Liver (tissue), 3 donors: Measurements from ENCODE around the gene CHMP3.

Experiments used
- FOXA1 ChIP-seq: IDR thresholded peaks from 2 replicates; pipeline ENCODE4 v1.6.1; 2016; ENCODE audit warnings: antibody characterized with exemption
- JUND ChIP-seq, 2 donors: IDR thresholded peaks; 2 replicates each; pipeline ENCODE4 v1.6.1; 2016; ENCODE audit warnings: antibody characterized with exemption in 2 of 2
- MAX ChIP-seq: IDR thresholded peaks from 2 replicates; pipeline ENCODE4 v1.6.1; 2016; ENCODE audit warnings: antibody characterized with exemption
- RAD21 ChIP-seq, 2 donors: IDR thresholded peaks; 2 replicates each; pipeline ENCODE4 v1.6.1; 2016; ENCODE audit warnings: antibody characterized with exemption in 2 of 2, mild to moderate bottlenecking in 2 of 2
- TAF1 ChIP-seq: conservative IDR thresholded peaks from 2 replicates; pipeline ENCODE4 v1.6.1; 2016; ENCODE audit warnings: antibody characterized with exemption, mild to moderate bottlenecking
- YY1 ChIP-seq: IDR thresholded peaks from 2 replicates; pipeline ENCODE4 v1.6.1; 2016; ENCODE audit warnings: antibody characterized with exemption, mild to moderate bottlenecking
- ZBTB33 ChIP-seq: IDR thresholded peaks from 2 replicates; pipeline ENCODE4 v1.6.1; 2016; ENCODE audit warnings: antibody characterized with exemption
- TF ChIP-seq, protein P1 (sequence below): fragments of 150-350 bp; IDR thresholded peaks from 2 replicates; pipeline ENCODE4 v1.5.1; 2017; ENCODE audit warnings: improper control_type of control experiment, low read depth, low read length; ENCODE audit not compliant: missing input control
- donor health status: healthy.
- donor health status: healthy.

DNA sequence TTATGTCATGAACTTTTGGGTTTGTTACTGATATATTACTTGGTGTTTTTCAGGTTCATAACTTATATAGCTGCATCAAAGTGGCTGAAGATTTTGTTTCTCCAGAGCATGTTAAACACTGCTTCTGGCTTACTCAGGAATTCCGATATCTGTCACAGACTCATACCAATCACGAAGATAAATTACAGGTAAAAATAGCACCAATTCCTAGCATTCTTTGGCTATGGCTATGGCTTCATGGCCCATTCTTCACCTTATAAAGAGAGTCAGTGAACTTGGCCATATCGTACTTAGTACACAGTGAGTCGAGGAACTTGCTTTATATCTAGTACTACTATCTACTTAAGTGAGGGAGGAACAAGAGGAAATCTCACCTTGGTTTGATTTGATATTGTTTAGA is 72.2 kb downstream of the CHMP3 start:
- TF ChIP-seq, protein P1, sequence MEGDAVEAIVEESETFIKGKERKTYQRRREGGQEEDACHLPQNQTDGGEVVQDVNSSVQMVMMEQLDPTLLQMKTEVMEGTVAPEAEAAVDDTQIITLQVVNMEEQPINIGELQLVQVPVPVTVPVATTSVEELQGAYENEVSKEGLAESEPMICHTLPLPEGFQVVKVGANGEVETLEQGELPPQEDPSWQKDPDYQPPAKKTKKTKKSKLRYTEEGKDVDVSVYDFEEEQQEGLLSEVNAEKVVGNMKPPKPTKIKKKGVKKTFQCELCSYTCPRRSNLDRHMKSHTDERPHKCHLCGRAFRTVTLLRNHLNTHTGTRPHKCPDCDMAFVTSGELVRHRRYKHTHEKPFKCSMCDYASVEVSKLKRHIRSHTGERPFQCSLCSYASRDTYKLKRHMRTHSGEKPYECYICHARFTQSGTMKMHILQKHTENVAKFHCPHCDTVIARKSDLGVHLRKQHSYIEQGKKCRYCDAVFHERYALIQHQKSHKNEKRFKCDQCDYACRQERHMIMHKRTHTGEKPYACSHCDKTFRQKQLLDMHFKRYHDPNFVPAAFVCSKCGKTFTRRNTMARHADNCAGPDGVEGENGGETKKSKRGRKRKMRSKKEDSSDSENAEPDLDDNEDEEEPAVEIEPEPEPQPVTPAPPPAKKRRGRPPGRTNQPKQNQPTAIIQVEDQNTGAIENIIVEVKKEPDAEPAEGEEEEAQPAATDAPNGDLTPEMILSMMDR, result no peak
- TF ChIP-seq RAD21 (IDR thresholded peaks at IDR 0.05) (no peak), YY1 (no peak), ZBTB33 (no peak), FOXA1 (no peak), JUND (IDR thresholded peaks at IDR 0.05) (no peak), TAF1 (no peak), MAX (no peak)
